ENCODE data around the gene PDZRN4. TPM values are rescaled to one million over a fixed set of nuclear protein-coding genes. Genes with fewer than 3 reads are reported as not detected.
"Not testable (repeated sequence)": the region's sequence is repeated elsewhere in the genome, so short reads cannot be mapped to it uniquely, and the experiment has no call there.

PDZRN4 gene
- total and polyA plus RNA-seq, 2 of the 4 experiments (the other 2 are of a cell fraction) = not detected

GRCh38 chr12:41190338-41190737 is 2.2 kb downstream of the PDZRN4 start:
- no peaks in the 10 kb centered on the region for H3K79me1 ChIP-seq (ENCODE audit: low read depth in 1 of 2, low read length in 2 of 2)
- no peak overlapping the region for H3K23ac ChIP-seq (ENCODE audit: low read depth, low read length)
- no peak overlapping the region for H4K91ac ChIP-seq (ENCODE audit: insufficient read depth, low read depth, low read length)
- ChIA-PET CTCF (interaction anchor here (1.5 kb wide), 1 partner anchor 35 kb away, joined by 4 read pairs; no protein-coding TSS in a partner anchor), POLR2A (ENCODE audit: unreplicated experiment) (no interaction called here)
- in situ Hi-C loops (cut with MboI; ENCODE audit: low sequenced_read_pairs) (no loop called here), intact Hi-C loops (cut with micrococcal nuclease) (no loop called here), dilution Hi-C loops (cut with HindIII; ENCODE audit: low sequenced_read_pairs, unreplicated experiment) (no loop called here)
- H3K36me3 ChIP-seq (ENCODE audit: control insufficient read depth, insufficient read depth, low read length) = no peaks in the 10 kb centered on the region
- H3K4me3 ChIP-seq (ENCODE audit: insufficient read depth, low read depth, low read length) = no peak overlapping the region
- H2BK5ac ChIP-seq (ENCODE audit: low read depth, low read length, poor library complexity, severe bottlenecking) = no peak overlapping the region
- no peaks in the 10 kb centered on the region for H3K9me1 ChIP-seq (ENCODE audit: insufficient read depth, low read length)
- no TSS peak for BruUV-seq (replicated peaks)
- H2AFZ ChIP-seq (replicated peaks; ENCODE audit: low read length, poor library complexity) = no peak overlapping the region
- H2AK5ac ChIP-seq (ENCODE audit: low read depth, low read length) = no peak overlapping the region
- H3K4me1 ChIP-seq (ENCODE audit: control insufficient read depth, insufficient read depth, low read length) = no peaks in the 10 kb centered on the region
- H2AK9ac ChIP-seq (replicated peaks; ENCODE audit: low read depth, low read length, poor library complexity) = no peak overlapping the region
- DNase-seq (no peak), ATAC-seq (ENCODE audit: low read depth) (no peak)
- H2BK120ac ChIP-seq (ENCODE audit: low read depth, low read length) = no peak overlapping the region
- no peak for TF ChIP-seq CHD1 (IDR thresholded peaks at IDR 0.05; ENCODE audit: low read depth, low read length)
- TF ChIP-seq CTCF (conservative IDR thresholded peaks at IDR 0.05; ENCODE audit: low read depth, low read length) = 0 out of 2 replicates have a peak, but pooled peaks have one; percentile 16
- no peak overlapping the region for H4K8ac ChIP-seq (ENCODE audit: low read depth in 2 of 2, low read length in 2 of 2)
- H2BK20ac ChIP-seq (ENCODE audit: low read depth, low read length) = no peak overlapping the region
- H3K27ac ChIP-seq (ENCODE audit: insufficient read depth, low read length) = no peak overlapping the region
- no CpG with 5 or more reads among the region's 5 CpGs for WGBS, 2 experiments (ENCODE audit: extremely low coverage in 2 of 2, insufficient read length in 1 of 2)
- H3K9me3 ChIP-seq (ENCODE audit: control insufficient read depth, insufficient read depth, low read length) = peaks cover 2% of the 10 kb centered on the region; the same call in 1 of the 2 replicates
- H3K4me2 ChIP-seq (ENCODE audit: low read depth, low read length) = no peak overlapping the region
- no peak overlapping the region for H3K9ac ChIP-seq (ENCODE audit: low read depth, low read length)
- peaks cover 36% of the 10 kb centered on the region for H3K27me3 ChIP-seq (ENCODE audit: control insufficient read depth, insufficient read depth, low read length)
- no peak overlapping the region for H3K56ac ChIP-seq (ENCODE audit: extremely low read depth, insufficient read depth, low read length)
- no peak overlapping the region for H2BK15ac ChIP-seq (ENCODE audit: low read depth, low read length)
- no peak overlapping the region for H3K4ac ChIP-seq (ENCODE audit: low read depth, low read length)
- no peaks in the 10 kb centered on the region for H4K20me1 ChIP-seq (ENCODE audit: insufficient read depth, low read length)
- H3K14ac ChIP-seq (replicated peaks; ENCODE audit: low read depth, low read length) = no peak overlapping the region
- no peak overlapping the region for H3K18ac ChIP-seq (ENCODE audit: low read depth, low read length)
- no peak overlapping the region for H4K5ac ChIP-seq (ENCODE audit: low read depth, low read length)

GRCh38 chr12:41191549-41191948 is 3.4 kb downstream of the PDZRN4 start:
- H2BK5ac ChIP-seq (ENCODE audit: low read depth, low read length, poor library complexity, severe bottlenecking); H2AK5ac ChIP-seq (ENCODE audit: low read depth, low read length); H2BK120ac ChIP-seq (ENCODE audit: low read depth, low read length); in situ Hi-C loops (cut with MboI; ENCODE audit: low sequenced_read_pairs); intact Hi-C loops (cut with micrococcal nuclease); H4K91ac ChIP-seq (ENCODE audit: insufficient read depth, low read depth, low read length); H3K79me1 ChIP-seq (ENCODE audit: low read depth in 1 of 2, low read length in 2 of 2); H4K8ac ChIP-seq (ENCODE audit: low read depth in 2 of 2, low read length in 2 of 2); H3K36me3 ChIP-seq (ENCODE audit: control insufficient read depth, insufficient read depth, low read length); H2AFZ ChIP-seq (replicated peaks; ENCODE audit: low read length, poor library complexity); H3K9me3 ChIP-seq (ENCODE audit: control insufficient read depth, insufficient read depth, low read length); H3K27ac ChIP-seq (ENCODE audit: insufficient read depth, low read length); DNase-seq; H2BK15ac ChIP-seq (ENCODE audit: low read depth, low read length); H3K56ac ChIP-seq (ENCODE audit: extremely low read depth, insufficient read depth, low read length); H3K4me1 ChIP-seq (ENCODE audit: control insufficient read depth, insufficient read depth, low read length); H4K5ac ChIP-seq (ENCODE audit: low read depth, low read length); H3K4me2 ChIP-seq (ENCODE audit: low read depth, low read length); H3K9me1 ChIP-seq (ENCODE audit: insufficient read depth, low read length); H3K4me3 ChIP-seq (ENCODE audit: insufficient read depth, low read depth, low read length); POLR2A ChIA-PET (ENCODE audit: unreplicated experiment); H3K9ac ChIP-seq (ENCODE audit: low read depth, low read length); ATAC-seq (ENCODE audit: low read depth); H3K18ac ChIP-seq (ENCODE audit: low read depth, low read length); BruUV-seq (replicated peaks); H2BK20ac ChIP-seq (ENCODE audit: low read depth, low read length); H3K23ac ChIP-seq (ENCODE audit: low read depth, low read length); H3K4ac ChIP-seq (ENCODE audit: low read depth, low read length); H4K20me1 ChIP-seq (ENCODE audit: insufficient read depth, low read length); H2AK9ac ChIP-seq (replicated peaks; ENCODE audit: low read depth, low read length, poor library complexity); dilution Hi-C loops (cut with HindIII; ENCODE audit: low sequenced_read_pairs, unreplicated experiment); H3K14ac ChIP-seq (replicated peaks; ENCODE audit: low read depth, low read length): not testable (repeated sequence)
- H3K27me3 ChIP-seq (ENCODE audit: control insufficient read depth, insufficient read depth, low read length) = peaks cover 36% of the 10 kb centered on the region
- no CpG with 5 or more reads among the region's 3 CpGs for WGBS, 2 experiments (ENCODE audit: extremely low coverage in 2 of 2, insufficient read length in 1 of 2)
- CTCF ChIA-PET = interaction anchor here (0.6 kb wide), 1 partner anchor 35 kb away, joined by 3 read pairs; no protein-coding TSS in a partner anchor

Measured in IMR-90 (cell line).